Mesendoderm (in vitro differentiated cells): Measurements from ENCODE around the gene SLC25A17.
"Not testable (repeated sequence)": the region's sequence is repeated elsewhere in the genome, so short reads cannot be mapped to it uniquely, and the experiment has no call there.

Experiments
- DNase-seq: peaks from one replicate; pipeline ENCODE4 v3.0.0; 2013
- H2AK5ac ChIP-seq: 2 replicates; pipeline ENCODE4 v1.6.1; 2013; ENCODE audit warnings: low read length, inconsistent platforms
- H2BK120ac ChIP-seq: 2 replicates; pipeline ENCODE4 v1.6.1; 2013; ENCODE audit warnings: low read depth, mild to moderate bottlenecking, low read length, moderate library complexity, mixed read lengths
- H2BK15ac ChIP-seq: replicated peaks from 2 replicates; pipeline ENCODE4 v1.6.1; 2013; ENCODE audit warnings: low read depth, mild to moderate bottlenecking, moderate library complexity
- H2BK5ac ChIP-seq: 2 replicates; pipeline ENCODE4 v1.6.1; 2013; ENCODE audit warnings: low read length, inconsistent platforms
- H3K18ac ChIP-seq: 2 replicates; pipeline ENCODE4 v1.6.1; 2013; ENCODE audit warnings: mild to moderate bottlenecking, low read length, mixed read lengths
- H3K23ac ChIP-seq: one replicate; pipeline ENCODE4 v1.6.1; 2013; ENCODE audit warnings: low read length
- H3K27ac ChIP-seq: 2 replicates; pipeline ENCODE4 v1.5.1; 2013; ENCODE audit warnings: low read depth, mild to moderate bottlenecking, inconsistent platforms, low read length, moderate library complexity
- H3K27me3 ChIP-seq: 2 replicates; pipeline ENCODE4 v1.6.1; 2013; ENCODE audit warnings: low read length, control low read depth, mild to moderate bottlenecking, inconsistent platforms; ENCODE audit not compliant: insufficient read depth, poor library complexity
- H3K36me3 ChIP-seq: 2 replicates; pipeline ENCODE4 v1.6.1; 2013; ENCODE audit warnings: low read length, inconsistent platforms; ENCODE audit not compliant: control insufficient read depth, insufficient read depth
- H3K4ac ChIP-seq: one replicate; pipeline ENCODE4 v1.6.1; 2013; ENCODE audit warnings: low read depth, mild to moderate bottlenecking, low read length, moderate library complexity
- H3K4me1 ChIP-seq: 2 replicates; pipeline ENCODE4 v1.6.1; 2013; ENCODE audit warnings: low read depth, low read length, inconsistent platforms; ENCODE audit not compliant: control insufficient read depth
- H3K4me2 ChIP-seq: 2 replicates; pipeline ENCODE4 v1.6.1; 2013; ENCODE audit warnings: low read length
- H3K4me3 ChIP-seq: 2 replicates; pipeline ENCODE4 v1.5.1; 2013; ENCODE audit warnings: mild to moderate bottlenecking, low read length
- H3K56ac ChIP-seq: one replicate; pipeline ENCODE4 v1.6.1; 2013; ENCODE audit warnings: low read length
- H3K79me1 ChIP-seq: 2 replicates; pipeline ENCODE4 v1.6.1; 2013; ENCODE audit warnings: low read length, inconsistent platforms
- H3K79me2 ChIP-seq: 2 replicates; pipeline ENCODE4 v1.6.1; 2013; ENCODE audit warnings: mild to moderate bottlenecking, low read length; ENCODE audit not compliant: control insufficient read depth, insufficient read depth
- H3K9ac ChIP-seq: 2 replicates; pipeline ENCODE4 v1.6.1; 2013; ENCODE audit warnings: low read length, inconsistent platforms
- H4K5ac ChIP-seq: one replicate; pipeline ENCODE4 v1.6.1; 2013; ENCODE audit warnings: low read length
- H4K8ac ChIP-seq: one replicate; pipeline ENCODE4 v1.6.1; 2013; ENCODE audit warnings: low read depth, mild to moderate bottlenecking, control low read depth, low read length, moderate library complexity
- WGBS: extraction: QIAGEN DNeasy Blood & Tissue Kit; methylation state at CpG from one replicate; pipeline ENCODE4 v1.1.7; 2013; ENCODE audit warnings: low lambda C conversion rate, missing lambda C conversion rate; ENCODE audit not compliant: insufficient coverage; ENCODE audit errors: extremely low coverage; 5-methylcytosine and 5-hydroxymethylcytosine counted together

SLC25A17 gene

GRCh38 chr22:40826984-40827741 lies 8.0 kb upstream of the SLC25A17 start:
- Histone ChIP-seq H3K4me2 (no peak overlapping the region), H3K4ac (no peak overlapping the region), H3K79me2 (no peaks in the 10 kb centered on the region), H4K5ac (no peak overlapping the region), H3K4me3 (no peak overlapping the region), H2BK5ac (no peak overlapping the region), H3K56ac (no peak overlapping the region), H3K27ac (no peak overlapping the region), H3K18ac (no peak overlapping the region), H2BK120ac (no peak overlapping the region), H3K79me1 (no peaks in the 10 kb centered on the region), H3K4me1 (no peaks in the 10 kb centered on the region), H2BK15ac (no peak overlapping the region), H2AK5ac (no peak overlapping the region), H3K9ac (no peak overlapping the region), H4K8ac (no peak overlapping the region), H3K27me3 (no peaks in the 10 kb centered on the region), H3K36me3 (no peaks in the 10 kb centered on the region), H3K23ac (no peak overlapping the region)
- WGBS: no CpG with 5 or more reads among the region's 7 CpGs
- peak; percentile 66 for DNase-seq

DNA sequence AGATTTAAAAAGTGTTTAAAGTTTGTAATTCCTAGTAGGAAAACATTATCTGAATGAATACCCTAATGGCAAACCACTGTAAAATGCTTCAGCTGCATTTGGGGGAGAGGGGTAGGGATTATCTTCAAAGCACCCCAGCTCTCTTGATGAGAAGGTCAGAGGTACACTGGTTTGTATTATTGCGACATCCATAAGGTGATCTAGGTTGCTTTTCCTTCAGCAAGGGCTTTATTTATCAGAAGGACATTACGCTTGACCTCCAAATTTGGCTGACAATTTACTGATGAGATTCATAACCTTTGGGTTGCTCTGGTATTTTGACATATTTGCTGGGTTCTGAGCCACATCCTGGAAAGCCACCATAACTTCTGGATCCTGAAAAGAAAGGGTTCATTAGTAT lies 7.1 kb upstream of the SLC25A17 start:
- H3K27ac ChIP-seq, H4K5ac ChIP-seq, H3K79me2 ChIP-seq, H2BK5ac ChIP-seq, H3K18ac ChIP-seq, H2AK5ac ChIP-seq, H3K4ac ChIP-seq, DNase-seq, H3K23ac ChIP-seq, H3K27me3 ChIP-seq, H2BK120ac ChIP-seq, H4K8ac ChIP-seq, H3K4me2 ChIP-seq, H3K9ac ChIP-seq, H3K4me1 ChIP-seq, H2BK15ac ChIP-seq, H3K56ac ChIP-seq, H3K4me3 ChIP-seq, H3K36me3 ChIP-seq, H3K79me1 ChIP-seq: not testable (repeated sequence)
- no CpG with 5 or more reads among the region's 2 CpGs for WGBS

GRCh38 chr22:40823426-40823825 lies 4.3 kb upstream of the SLC25A17 start:
- Histone ChIP-seq H4K5ac (no peak overlapping the region), H3K27me3 (no peaks in the 10 kb centered on the region), H2BK5ac (no peak overlapping the region), H3K56ac (no peak overlapping the region), H3K18ac (no peak overlapping the region), H2BK120ac (no peak overlapping the region), H3K79me2 (peaks cover 2% of the 10 kb centered on the region), H3K9ac (no peak overlapping the region), H3K4me1 (no peaks in the 10 kb centered on the region), H2BK15ac (no peak overlapping the region), H3K4me2 (no peak overlapping the region), H3K4ac (no peak overlapping the region), H3K23ac (no peak overlapping the region), H3K36me3 (no peaks in the 10 kb centered on the region), H3K27ac (no peak overlapping the region), H3K79me1 (peaks cover 2% of the 10 kb centered on the region), H4K8ac (no peak overlapping the region), H2AK5ac (no peak overlapping the region), H3K4me3 (no peak overlapping the region)
- no CpG with 5 or more reads among the region's 1 CpG for WGBS
- no peak for DNase-seq

- Histone ChIP-seq H3K27me3 (no peaks in the 10 kb centered on the region), H3K4me1 (peaks cover 2% of the 10 kb centered on the region), H3K9ac (peak overlapping the region; percentile 72), H3K4me2 (peak overlapping the region; percentile 59), H3K27ac (peak overlapping the region; percentile 41), H2BK5ac (no peak overlapping the region), H2BK15ac (no peak overlapping the region), H3K36me3 (no peaks in the 10 kb centered on the region), H4K5ac (no peak overlapping the region), H3K4ac (no peak overlapping the region), H3K79me1 (peaks cover 14% of the 10 kb centered on the region), H2BK120ac (no peak overlapping the region), H4K8ac (no peak overlapping the region), H3K4me3 (no peak overlapping the region), H3K56ac (peak overlapping the region; percentile 76), H3K79me2 (peaks cover 24% of the 10 kb centered on the region), H3K18ac (no peak overlapping the region), H3K23ac (no peak overlapping the region), H2AK5ac (no peak overlapping the region)
- WGBS: no CpG with 5 or more reads among the region's 4 CpGs
- no peak for DNase-seq
These were observed 524 bp upstream of the SLC25A17 start for GRCh38 chr22:40819599-40820140.

DNA sequence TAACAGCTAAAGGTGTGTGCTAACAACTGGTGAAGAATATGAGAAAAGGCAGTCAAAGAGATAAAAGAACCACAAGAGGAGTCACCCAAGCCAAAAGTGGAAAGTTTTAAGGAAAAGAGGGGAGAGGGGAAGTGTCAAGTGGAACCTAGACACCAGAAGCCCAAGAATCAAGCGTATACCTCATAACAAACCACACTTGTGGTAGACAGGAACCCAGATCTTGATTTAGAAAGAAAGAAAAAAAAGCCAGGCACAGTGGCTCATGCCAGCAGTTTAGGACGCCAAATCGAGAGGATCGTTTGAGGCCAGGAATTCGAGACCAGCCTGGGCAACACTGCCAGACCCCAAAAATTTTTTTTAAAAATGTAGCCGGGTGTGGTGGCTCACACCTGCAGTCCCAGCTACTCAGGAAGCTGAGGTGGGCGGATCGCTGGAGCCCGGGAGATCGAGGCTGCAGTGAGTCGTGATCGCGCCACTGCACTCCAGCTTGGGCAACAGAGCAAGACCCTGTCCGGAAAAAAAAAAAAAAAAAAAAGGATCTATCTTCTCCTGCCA lies 877 bp downstream of the SLC25A17 start:
- H3K79me1 ChIP-seq: peaks cover 14% of the 10 kb centered on the region
- no peak overlapping the region for H2BK5ac ChIP-seq
- peaks cover 2% of the 10 kb centered on the region for H3K4me1 ChIP-seq
- no peak overlapping the region for H2BK120ac ChIP-seq
- no peak overlapping the region for H3K23ac ChIP-seq
- H3K4me2 ChIP-seq: peak overlapping the region; percentile 72
- peak overlapping the region; percentile 96 for H3K9ac ChIP-seq
- no peak overlapping the region for H3K27ac ChIP-seq
- no peaks in the 10 kb centered on the region for H3K36me3 ChIP-seq
- H3K56ac ChIP-seq: peak overlapping the region; percentile 95
- peaks cover 24% of the 10 kb centered on the region for H3K79me2 ChIP-seq
- H4K8ac ChIP-seq: no peak overlapping the region
- DNase-seq: peak; percentile 4
- H4K5ac ChIP-seq: no peak overlapping the region
- peak overlapping the region; percentile 97 for H3K4me3 ChIP-seq
- no CpG with 5 or more reads among the region's 14 CpGs for WGBS
- no peak overlapping the region for H2BK15ac ChIP-seq
- H3K27me3 ChIP-seq: no peaks in the 10 kb centered on the region
- H3K18ac ChIP-seq: no peak overlapping the region
- no peak overlapping the region for H3K4ac ChIP-seq
- no peak overlapping the region for H2AK5ac ChIP-seq
